GM23248 (cell line): Measurements from ENCODE around the gene DCUN1D3. TPM values are rescaled to one million over a fixed set of nuclear protein-coding genes. Genes with fewer than 3 reads are reported as not detected.
"Not testable (repeated sequence)": the region's sequence is repeated elsewhere in the genome, so short reads cannot be mapped to it uniquely, and the experiment has no call there.

Experiments
- DNase-seq: peaks from one replicate; pipeline ENCODE4 v3.0.0-alpha.2; 2015
- H2AFZ ChIP-seq: fragments of 200-600 bp; sonication (generic); 2 replicates; pipeline ENCODE4 v1.6.1; 2016; ENCODE audit warnings: antibody characterized with exemption
- H3F3A ChIP-seq: fragments of 200-600 bp; sonication (generic); 2 replicates; pipeline ENCODE4 v1.6.1; 2016; ENCODE audit warnings: mild to moderate bottlenecking, antibody characterized with exemption, mixed run types; ENCODE audit not compliant: insufficient read depth
- H3K27ac ChIP-seq: fragments of 200-600 bp; sonication (generic); 2 replicates; pipeline ENCODE4 v1.5.1; 2016; ENCODE audit warnings: mild to moderate bottlenecking
- H3K27me3 ChIP-seq: fragments of 200-600 bp; sonication (generic); replicated peaks from 2 replicates; pipeline ENCODE4 v1.6.1; 2016; ENCODE audit warnings: mild to moderate bottlenecking; ENCODE audit not compliant: insufficient read depth
- H3K36me3 ChIP-seq: fragments of 200-600 bp; sonication (generic); 2 replicates; pipeline ENCODE4 v1.6.1; 2016; ENCODE audit warnings: low read depth, mild to moderate bottlenecking
- H3K4me1 ChIP-seq: fragments of 200-600 bp; sonication (generic); 2 replicates; pipeline ENCODE4 v1.6.1; 2016; ENCODE audit warnings: mild to moderate bottlenecking; ENCODE audit not compliant: insufficient read depth
- H3K4me2 ChIP-seq: fragments of 200-600 bp; sonication (generic); one replicate; pipeline ENCODE4 v1.6.1; 2016; ENCODE audit warnings: mild to moderate bottlenecking; ENCODE audit not compliant: unreplicated experiment
- H3K4me3 ChIP-seq: fragments of 200-600 bp; sonication (generic); 2 replicates; pipeline ENCODE4 v1.5.1; 2016; ENCODE audit warnings: mild to moderate bottlenecking
- H3K79me2 ChIP-seq: fragments of 200-600 bp; sonication (generic); 2 replicates; pipeline ENCODE4 v1.6.1; 2016; ENCODE audit warnings: mild to moderate bottlenecking; ENCODE audit not compliant: insufficient read depth
- H3K9ac ChIP-seq: fragments of 200-600 bp; sonication (generic); 2 replicates; pipeline ENCODE4 v1.6.1; 2016; ENCODE audit warnings: mild to moderate bottlenecking
- H3K9me2 ChIP-seq: fragments of 200-600 bp; sonication (generic); 2 replicates; pipeline ENCODE4 v1.6.1; 2016; ENCODE audit warnings: mixed run types, mild to moderate bottlenecking, moderate library complexity; ENCODE audit not compliant: insufficient read depth
- H3K9me3 ChIP-seq: fragments of 200-600 bp; sonication (generic); one replicate; pipeline ENCODE4 v1.6.1; 2017; ENCODE audit warnings: low read depth
- H4K20me1 ChIP-seq: fragments of 200-600 bp; sonication (generic); 2 replicates; pipeline ENCODE4 v1.6.0; 2016; ENCODE audit not compliant: insufficient read depth
- EZH2 ChIP-seq: fragments of 200-600 bp; sonication (generic); IDR thresholded peaks from 2 replicates; pipeline ENCODE4 v1.6.1; 2018; ENCODE audit warnings: antibody characterized with exemption, mild to moderate bottlenecking; ENCODE audit not compliant: insufficient read depth, poor library complexity, severe bottlenecking
- EZH2phosphoT487 ChIP-seq: fragments of 200-600 bp; sonication (generic); IDR thresholded peaks from 2 replicates; pipeline ENCODE4 v1.6.1; 2018; ENCODE audit warnings: antibody characterized with exemption, moderate library complexity, mild to moderate bottlenecking, low read depth; ENCODE audit not compliant: insufficient read depth
- WGBS, 2 experiments: methylation state at CpG; one replicate each; pipeline ENCODE4 v1.1.6; 2015 to 2017; ENCODE audit warnings: low lambda C conversion rate in 2 of 2, low coverage in 1 of 2; ENCODE audit errors: missing lambda C conversion rate in 2 of 2; 5-methylcytosine and 5-hydroxymethylcytosine counted together
- in situ Hi-C: fragments of 300-500 bp; cut with MboI; formaldehyde crosslinking; loops from 2 replicates; pipeline ENCODE4 v1.15.0; 2020
- polyA plus RNA-seq: library from polyadenylated mRNA; unstranded; fragments of >200 nt; fragmentation: Nextera tagmentation; extraction: Ambion mirVana; gene quantifications from 2 replicates; pipeline ENCODE4 v1.2.1, GENCODE V29; 2016
- total RNA-seq: library from RNA; depleted of rRNA; stranded (reverse); fragments of >200 nt; shearing (Covaris generic); gene quantifications from 2 replicates; pipeline ENCODE4 v1.2.3, GENCODE V29; 2014; rRNA removed

Gene DCUN1D3
- 34.4 and 35.2 TPM in 2 replicates for total RNA-seq
- polyA plus RNA-seq, result 15.2 and 15.3 TPM in 2 replicates

DNA sequence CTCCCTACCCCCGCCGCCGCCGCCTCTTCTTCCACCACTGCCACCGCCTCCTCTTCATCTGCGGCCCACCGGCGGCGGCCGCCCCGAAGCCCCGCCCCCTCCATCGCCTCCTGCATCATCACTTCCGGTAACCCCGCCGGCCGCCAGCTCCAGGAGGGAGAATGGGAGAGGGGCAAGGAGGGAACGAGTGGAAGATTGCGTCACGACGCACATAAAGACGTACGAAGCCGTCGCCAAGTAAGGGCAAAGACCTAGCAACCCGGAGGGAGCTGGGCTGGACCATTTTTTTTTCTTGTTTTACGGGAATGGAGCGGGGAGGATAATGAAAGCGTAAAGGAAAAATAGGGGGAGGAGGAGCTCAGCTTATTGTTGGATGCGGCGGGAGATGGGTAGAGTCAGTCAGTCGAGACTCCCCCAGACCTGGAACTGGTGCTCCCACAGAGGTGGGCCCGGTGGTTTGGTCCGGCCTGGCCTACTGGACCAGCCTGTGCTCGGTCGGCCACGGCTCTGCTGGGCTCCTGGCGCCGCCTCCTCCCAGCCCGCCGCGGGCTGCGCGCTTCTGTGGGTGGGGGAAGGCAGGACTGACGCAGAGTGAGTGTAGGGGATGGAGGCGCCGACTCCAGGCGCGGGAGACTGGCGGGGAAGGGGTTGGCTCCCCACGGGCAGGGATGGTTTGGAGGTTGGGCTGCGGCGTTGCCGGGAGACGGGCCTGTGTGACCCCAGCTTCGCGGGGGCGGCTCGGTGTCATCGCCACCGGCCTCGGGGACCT is at the start of gene DCUN1D3, which contains the start of gene LYRM1:
Gene DCUN1D3 (minus strand): TSS at position 60 of the 769 bp plus-strand sequence. CDS start 37,820 bp downstream, outside the sequence.
Gene LYRM1 (plus strand): TSS at position 473 of the 769 bp plus-strand sequence. CDS start 14,785 bp downstream, outside the sequence.
- H4K20me1 ChIP-seq, result peaks cover 15% of the 10 kb centered on the region
- H3K36me3 ChIP-seq, result peaks cover 18% of the 10 kb centered on the region
- TF ChIP-seq EZH2phosphoT487 (no peak), EZH2 (no peak)
- H2AFZ ChIP-seq, result peak within 1 kb of the TSS; percentile 75
- no peaks in the 10 kb centered on the region for H3K9me2 ChIP-seq
- H3K27me3 ChIP-seq, result no peaks in the 10 kb centered on the region
- H3K27ac ChIP-seq, result peak within 1 kb of the TSS; percentile 97
- peak; percentile 100 for DNase-seq
- H3K79me2 ChIP-seq, result peaks cover 83% of the 10 kb centered on the region
- peaks cover 72% of the 10 kb centered on the region for H3F3A ChIP-seq
- peaks cover 57% of the 10 kb centered on the region for H3K4me1 ChIP-seq
- WGBS, 2 experiments, result 1% methylated on average over 47 to 62 of the region's 62 CpGs
- peak within 1 kb of the TSS; percentile 88 for H3K4me3 ChIP-seq
- no peaks in the 10 kb centered on the region for H3K9me3 ChIP-seq
- peak within 1 kb of the TSS; percentile 100 for H3K4me2 ChIP-seq
- H3K9ac ChIP-seq, result peak within 1 kb of the TSS; percentile 98
- in situ Hi-C loops, result no loop called here

DNA sequence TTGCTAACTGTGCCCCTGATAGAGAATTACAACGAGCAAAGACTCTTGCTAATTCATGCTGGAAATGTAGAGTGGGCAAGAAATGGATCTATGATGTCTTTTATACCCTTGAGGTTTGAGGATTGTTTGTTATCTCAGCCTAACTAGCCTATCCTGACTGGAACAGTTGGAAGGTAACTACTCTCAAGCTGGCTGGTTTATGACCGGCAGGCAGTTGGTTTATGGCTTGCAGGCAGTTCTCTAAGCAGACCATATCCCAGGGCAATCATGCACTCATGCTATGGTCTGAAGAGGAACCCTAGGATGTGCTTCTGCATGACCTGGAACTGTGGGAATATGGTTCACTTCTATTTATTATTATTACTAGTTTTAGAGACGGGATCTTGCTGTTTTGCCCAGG is 49.5 kb upstream of the DCUN1D3 start:
- in situ Hi-C loops, result no loop called here
- H3K4me2 ChIP-seq, result no peak overlapping the region
- H3K27me3 ChIP-seq, result no peaks in the 10 kb centered on the region
- H3K9me3 ChIP-seq, result no peaks in the 10 kb centered on the region
- TF ChIP-seq EZH2, result no peak
- no peak for TF ChIP-seq EZH2phosphoT487
- H3K27ac ChIP-seq, result no peak overlapping the region
- H4K20me1 ChIP-seq, result no peaks in the 10 kb centered on the region
- no peak overlapping the region for H3K4me3 ChIP-seq
- H3F3A ChIP-seq, result no peaks in the 10 kb centered on the region
- no peak overlapping the region for H2AFZ ChIP-seq
- H3K4me1 ChIP-seq, result no peaks in the 10 kb centered on the region
- no peak overlapping the region for H3K9ac ChIP-seq
- no peaks in the 10 kb centered on the region for H3K9me2 ChIP-seq
- WGBS, 2 experiments, result 76 to 78% methylated on average over 3 of the region's 3 CpGs
- H3K36me3 ChIP-seq, result no peaks in the 10 kb centered on the region
- H3K79me2 ChIP-seq, result no peaks in the 10 kb centered on the region
- no peak for DNase-seq

DNA sequence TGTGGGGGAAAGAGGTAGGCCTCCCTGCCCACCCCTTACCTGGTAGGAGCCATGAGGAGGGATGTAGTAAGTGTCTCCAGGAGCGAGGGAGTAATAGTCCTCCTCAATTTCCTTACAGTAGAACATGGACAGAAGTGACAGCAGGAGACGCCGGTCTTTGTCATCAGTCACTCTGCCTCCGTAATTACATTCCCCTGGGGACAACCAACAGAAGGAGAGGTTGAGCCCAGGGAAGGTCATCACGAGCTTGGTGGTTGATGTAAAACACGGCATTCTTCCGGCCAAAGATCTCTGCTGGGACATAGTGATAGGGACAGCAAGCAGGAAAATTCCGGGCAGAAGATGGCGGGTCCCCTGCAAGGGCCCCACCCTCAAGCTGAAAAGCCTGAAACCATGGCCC is 48.3 kb upstream of the DCUN1D3 start:
- WGBS, 2 experiments, result 77 to 80% methylated on average over 9 of the region's 9 CpGs
- in situ Hi-C loops, result no loop called here
- Histone ChIP-seq H2AFZ (no peak overlapping the region), H3K4me2 (no peak overlapping the region), H3K27me3 (no peaks in the 10 kb centered on the region), H3K79me2 (no peaks in the 10 kb centered on the region), H3F3A (no peaks in the 10 kb centered on the region), H3K4me3 (no peak overlapping the region), H3K9ac (no peak overlapping the region), H3K4me1 (no peaks in the 10 kb centered on the region), H3K36me3 (no peaks in the 10 kb centered on the region), H4K20me1 (no peaks in the 10 kb centered on the region), H3K9me3 (no peaks in the 10 kb centered on the region), H3K9me2 (no peaks in the 10 kb centered on the region), H3K27ac (no peak overlapping the region)
- TF ChIP-seq EZH2phosphoT487, result no peak
- no peak for TF ChIP-seq EZH2
- no peak for DNase-seq

GRCh38 chr16:20946015-20946629 is 46.0 kb upstream of the DCUN1D3 start:
- DNase-seq, result no peak
- no peak overlapping the region for H3K27ac ChIP-seq
- 81 to 84% methylated on average over 8 of the region's 8 CpGs for WGBS, 2 experiments
- no peaks in the 10 kb centered on the region for H3K27me3 ChIP-seq
- H3K4me3 ChIP-seq, result no peak overlapping the region
- H3K9me2 ChIP-seq, result no peaks in the 10 kb centered on the region
- H2AFZ ChIP-seq, result no peak overlapping the region
- no peaks in the 10 kb centered on the region for H3K9me3 ChIP-seq
- H3K79me2 ChIP-seq, result no peaks in the 10 kb centered on the region
- no peaks in the 10 kb centered on the region for H3K36me3 ChIP-seq
- in situ Hi-C loops, result no loop called here
- no peaks in the 10 kb centered on the region for H4K20me1 ChIP-seq
- H3K4me1 ChIP-seq, result no peaks in the 10 kb centered on the region
- no peak overlapping the region for H3K4me2 ChIP-seq
- H3F3A ChIP-seq, result no peaks in the 10 kb centered on the region
- no peak overlapping the region for H3K9ac ChIP-seq
- TF ChIP-seq EZH2 (no peak), EZH2phosphoT487 (no peak)

DNA sequence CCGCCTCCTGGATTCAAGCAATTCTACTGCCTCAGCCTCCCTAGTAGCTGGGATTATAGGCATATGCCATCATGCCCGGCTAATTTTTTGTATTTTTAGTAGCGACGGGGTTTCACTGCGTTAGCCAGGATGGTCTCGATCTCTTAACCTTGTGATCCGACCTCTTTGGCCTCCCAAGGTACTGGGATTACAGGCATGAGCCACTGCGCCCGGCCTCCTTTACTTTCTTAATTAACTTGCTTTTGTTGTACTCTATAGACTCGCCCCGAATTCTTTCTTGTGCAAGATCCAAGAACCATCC is 45.4 kb upstream of the DCUN1D3 start:
- H3K27ac ChIP-seq, in situ Hi-C loops, H3K27me3 ChIP-seq, H3K4me1 ChIP-seq, H3K36me3 ChIP-seq, H2AFZ ChIP-seq, H3K4me2 ChIP-seq, H3K79me2 ChIP-seq, H4K20me1 ChIP-seq, H3F3A ChIP-seq, DNase-seq, H3K9ac ChIP-seq, H3K9me3 ChIP-seq, H3K9me2 ChIP-seq, H3K4me3 ChIP-seq: not testable (repeated sequence)
- WGBS, 2 experiments, result 92 to 94% methylated on average over 11 of the region's 11 CpGs
